NCI-H1092 (cell line): ENCODE results near the gene PLCB2.
A peak's percentile ranks its signal among the peaks of the same experiment; 100 is the strongest.

ENCODE experiments used
- DNase-seq: peaks from one replicate; lab custom pipeline; 2025; lab: John Stamatoyannopoulos, UW

The PLCB2 gene

GRCh38 chr15:40302288-40302886 lies 5.3 kb downstream of the PLCB2 start:
- DNase-seq, result no peak

GRCh38 chr15:40301467-40302179 lies 6.1 kb downstream of the PLCB2 start:
- no peak for DNase-seq

GRCh38 chr15:40300771-40301170 lies 7.0 kb downstream of the PLCB2 start:
- no peak for DNase-seq

GRCh38 chr15:40300367-40300766 lies 7.4 kb downstream of the PLCB2 start:
- no peak for DNase-seq

GRCh38 chr15:40298216-40298935 lies 9.4 kb downstream of the PLCB2 start:
- DNase-seq, result no peak

GRCh38 chr15:40297356-40297755 lies 10.4 kb downstream of the PLCB2 start:
- DNase-seq, result no peak

GRCh38 chr15:40296561-40297230 lies 11.0 kb downstream of the PLCB2 start:
- DNase-seq, result no peak

- no peak for DNase-seq
Measured at GRCh38 chr15:40295877-40296560, 11.7 kb downstream of the PLCB2 start.

- DNase-seq, result no peak
Measured at GRCh38 chr15:40295297-40295696, 12.4 kb downstream of the PLCB2 start.

- DNase-seq, result no peak
Measured at GRCh38 chr15:40293905-40294895, 13.5 kb downstream of the PLCB2 start.

- no peak for DNase-seq
Measured at GRCh38 chr15:40293006-40293405, 14.7 kb downstream of the PLCB2 start.

- DNase-seq, result no peak
Measured at GRCh38 chr15:40292246-40292645, 15.5 kb downstream of the PLCB2 start.

- peak; percentile 26 for DNase-seq
Measured at GRCh38 chr15:40290918-40291574, 16.7 kb downstream of the PLCB2 start.

- no peak for DNase-seq
Measured at GRCh38 chr15:40290545-40290917, 17.2 kb downstream of the PLCB2 start.

- DNase-seq, result no peak
Measured at GRCh38 chr15:40289140-40289775, 18.5 kb downstream of the PLCB2 start.

GRCh38 chr15:40287968-40288367 lies 19.8 kb downstream of the PLCB2 start:
- DNase-seq, result no peak

GRCh38 chr15:40287505-40287904 lies 20.2 kb downstream of the PLCB2 start:
- no peak for DNase-seq

- DNase-seq, result no peak
Measured at GRCh38 chr15:40286794-40287193, 20.9 kb downstream of the PLCB2 start.

- no peak for DNase-seq
Measured at GRCh38 chr15:40286061-40286532, 21.6 kb downstream of the PLCB2 start.

GRCh38 chr15:40285554-40286011 lies 22.2 kb downstream of the PLCB2 start:
- DNase-seq, result no peak
